Stimulated activated CD4-positive, alpha-beta T cell treated with anti-CD3 and anti-CD28 coated beads, Interleukin-12 subunit alpha, Interleukin-12 subunit beta, amount 100 ng/mL, for 24 hours (primary cell): ENCODE results near the gene BARX2.
A peak's percentile ranks its signal among the peaks of the same experiment; 100 is the strongest.
"Not testable (repeated sequence)": the region's sequence is repeated elsewhere in the genome, so short reads cannot be mapped to it uniquely, and the experiment has no call there.

Experiments
- DNase-seq, 2 experiments: peaks; one replicate each; pipeline ENCODE4 v3.0.0-alpha.2; 2020; ENCODE audit warnings: low read depth in 2 of 2

BARX2 gene

GRCh38 chr11:129375751-129376657, at the start of gene BARX2:
Gene BARX2 (plus strand): TSS chr11:129375848. CDS start chr11:129376036, 188 bp downstream.
- no peak for DNase-seq

- DNase-seq = no peak
These were observed 48.7 kb upstream of the BARX2 start for GRCh38 chr11:129326921-129327320.

- not testable (repeated sequence) for DNase-seq
These were observed 47.9 kb upstream of the BARX2 start for GRCh38 chr11:129327708-129328107.

GRCh38 chr11:129328756-129329155, 46.9 kb upstream of the BARX2 start:
- DNase-seq = no peak

GRCh38 chr11:129331217-129331616, 44.4 kb upstream of the BARX2 start:
- no peak for DNase-seq

- peak; percentile 41 to 67 for DNase-seq
These were observed 43.8 kb upstream of the BARX2 start for GRCh38 chr11:129331871-129332274.

GRCh38 chr11:129333873-129334272, 41.8 kb upstream of the BARX2 start:
- no peak for DNase-seq

GRCh38 chr11:129344301-129344940, 31.2 kb upstream of the BARX2 start:
- DNase-seq = not testable (repeated sequence)

- DNase-seq = no peak
These were observed 28.7 kb upstream of the BARX2 start for GRCh38 chr11:129346916-129347315.

- DNase-seq = no peak
These were observed 26.8 kb upstream of the BARX2 start for GRCh38 chr11:129348813-129349212.

GRCh38 chr11:129352676-129353075, 23.0 kb upstream of the BARX2 start:
- DNase-seq = no peak

- DNase-seq = no peak
These were observed 21.0 kb upstream of the BARX2 start for GRCh38 chr11:129354691-129355090.

- DNase-seq = no peak
These were observed 15.9 kb upstream of the BARX2 start for GRCh38 chr11:129359748-129360147.

- peak; percentile 63 to 78 for DNase-seq
These were observed 11.4 kb upstream of the BARX2 start for GRCh38 chr11:129364143-129364654.

- no peak for DNase-seq
These were observed 9.8 kb upstream of the BARX2 start for GRCh38 chr11:129365816-129366215.

GRCh38 chr11:129366737-129367597, 8.7 kb upstream of the BARX2 start:
- no peak for DNase-seq

GRCh38 chr11:129368889-129369672, 6.6 kb upstream of the BARX2 start:
- DNase-seq = no peak

GRCh38 chr11:129370715-129371114, 4.9 kb upstream of the BARX2 start:
- DNase-seq = no peak

- no peak for DNase-seq
These were observed 2.8 kb upstream of the BARX2 start for GRCh38 chr11:129372609-129373488.

GRCh38 chr11:129373489-129373953, 2.1 kb upstream of the BARX2 start:
- DNase-seq = no peak
